SH-SY5Y (cell line): ENCODE measurements around the gene TUBGCP2.

Experiments used
- GATA2 ChIP-seq: IDR thresholded peaks from 2 replicates; pipeline ENCODE4 v1.6.1; 2011; ENCODE audit warnings: mild to moderate bottlenecking, low read depth, low read length
- GATA3 ChIP-seq: IDR thresholded peaks from 2 replicates; pipeline ENCODE4 v1.6.1; 2011; ENCODE audit warnings: low read depth, mild to moderate bottlenecking, low read length, moderate library complexity

GRCh38 chr10:133248334-133248715, 60.3 kb downstream of the TUBGCP2 start:
- no peak for TF ChIP-seq GATA2
- no peak for TF ChIP-seq GATA3
